AG04450 (cell line): Measurements from ENCODE around the gene TAF8. TPM values are rescaled to one million over a fixed set of nuclear protein-coding genes. Genes with fewer than 3 reads are reported as not detected.
"Not testable (repeated sequence)": the region's sequence is repeated elsewhere in the genome, so short reads cannot be mapped to it uniquely, and the experiment has no call there.

Experiments
- CTCF ChIA-PET: fragments of 300-600, 350-600 bp; formaldehyde crosslinking; extraction: SDS; loops from one replicate; lab custom pipeline; 2022; ENCODE audit warnings: antibody characterized with exemption, inconsistent platforms; lab: Charles Lee
- POLR2A ChIA-PET: fragments of 350-600 bp; formaldehyde crosslinking; extraction: SDS; loops from one replicate; lab custom pipeline; 2021; ENCODE audit warnings: antibody characterized with exemption, inconsistent platforms; lab: Yijun Ruan, JAX
- DNase-seq: peaks from one replicate; pipeline ENCODE4 v3.0.0-alpha.2; 2011; ENCODE audit warnings: low read depth, low spot score
- H3K27ac ChIP-seq: one replicate; pipeline ENCODE4 v1.5.1; 2012; ENCODE audit warnings: low read depth, low read length, control low read depth
- H3K27me3 ChIP-seq: one replicate; pipeline ENCODE4 v1.6.0; 2012; ENCODE audit warnings: low read length; ENCODE audit not compliant: control insufficient read depth, insufficient read depth
- H3K4me3 ChIP-seq: 2 replicates; pipeline ENCODE4 v1.5.1; 2011; ENCODE audit warnings: mild to moderate bottlenecking, low read depth, low read length, control low read depth
- H3K9me3 ChIP-seq: 2 replicates; pipeline ENCODE4 v1.5.1; 2012; ENCODE audit warnings: low read length; ENCODE audit not compliant: control insufficient read depth, insufficient read depth
- CTCF ChIP-seq: IDR thresholded peaks from 2 replicates; pipeline ENCODE4 v1.5.1; 2011; ENCODE audit warnings: low read depth, low read length, control low read depth, inconsistent platforms
- polyA minus RNA-seq: library from RNA; depleted of rRNA, polyadenylated mRNA; stranded (reverse); fragments of >200 nt; gene quantifications from 2 replicates; pipeline ENCODE4 v1.2.3, GENCODE V29; 2011; rRNA and poly(A)+ RNA removed
- polyA plus RNA-seq: library from polyadenylated mRNA; depleted of rRNA; stranded (reverse); fragments of >200 nt; gene quantifications from 2 replicates; pipeline ENCODE4 v1.2.3, GENCODE V29; 2011; rRNA removed

TAF8 gene
- 14.6 and 15.0 TPM in 2 replicates for polyA plus RNA-seq
- 35.0 and 49.1 TPM in 2 replicates for polyA minus RNA-seq

- no peak for TF ChIP-seq CTCF
- H3K9me3 ChIP-seq: peaks cover 5% of the 10 kb centered on the region; the same call in 1 of the 2 replicates
- peak; percentile 82 for DNase-seq
- CTCF ChIA-PET: interaction anchor here (0.7 to 2.6 kb wide), 13 partner anchors 86 to 482 kb away, joined by 3 to 25 read pairs (median 4); partner anchors contain the start of genes BYSL, FRS3, MED20 and TOMM6
- H3K27ac ChIP-seq: peak within 1 kb of the TSS; percentile 93
- H3K4me3 ChIP-seq: peak within 1 kb of the TSS; percentile 90
- H3K27me3 ChIP-seq: no peaks in the 10 kb centered on the region
- POLR2A ChIA-PET: interaction anchor here (0.5 to 1.5 kb wide), 12 partner anchors 11 to 878 kb away, joined by 3 to 7 read pairs (median 4); partner anchors contain the start of gene CNPY3
These were observed at the start of gene TAF8 for GRCh38 chr6:42050297-42051267. TSS of gene TAF8 (plus strand) at chr6:42050524. CDS start at chr6:42050542, 18 bp downstream.

- H3K9me3 ChIP-seq: peaks cover 4% of the 10 kb centered on the region; the same call in 1 of the 2 replicates
- H3K4me3 ChIP-seq: no peak overlapping the region
- POLR2A ChIA-PET: no interaction called here
- no peak for TF ChIP-seq CTCF
- no peaks in the 10 kb centered on the region for H3K27me3 ChIP-seq
- CTCF ChIA-PET: interaction anchor here (0.7 to 1.4 kb wide), 2 partner anchors 81 to 406 kb away, joined by 3 to 4 read pairs; partner anchors contain the start of gene MED20
- H3K27ac ChIP-seq: no peak overlapping the region
- no peak for DNase-seq
These were observed 48.8 kb upstream of the TAF8 start for GRCh38 chr6:42001506-42001905.

GRCh38 chr6:42003658-42004057, 46.7 kb upstream of the TAF8 start:
- H3K9me3 ChIP-seq, CTCF ChIA-PET, POLR2A ChIA-PET, H3K4me3 ChIP-seq, H3K27ac ChIP-seq, DNase-seq, H3K27me3 ChIP-seq: not testable (repeated sequence)

GRCh38 chr6:42007286-42008137, 42.8 kb upstream of the TAF8 start:
- CTCF ChIA-PET: no interaction called here
- POLR2A ChIA-PET: interaction anchor here (0.7 kb wide), 1 partner anchor 34 kb away, joined by 3 read pairs; no protein-coding TSS in a partner anchor
- DNase-seq: no peak
- no peak overlapping the region for H3K27ac ChIP-seq
- TF ChIP-seq CTCF: no peak
- H3K27me3 ChIP-seq: no peaks in the 10 kb centered on the region
- H3K4me3 ChIP-seq: no peak overlapping the region
- H3K9me3 ChIP-seq: peaks cover 4% of the 10 kb centered on the region; the same call in 1 of the 2 replicates

GRCh38 chr6:42008138-42008528, 42.2 kb upstream of the TAF8 start:
- H3K4me3 ChIP-seq, H3K9me3 ChIP-seq, H3K27ac ChIP-seq, CTCF ChIA-PET, H3K27me3 ChIP-seq, POLR2A ChIA-PET, DNase-seq: not testable (repeated sequence)
